Gastrocnemius medialis (tissue), 4 donors: Measurements from ENCODE around the gene GAL3ST1.

Experiments used
- CTCF ChIP-seq, 5 experiments: fragments of 450-650 bp in 3 of 5; fragments of 200-600 bp in 2 of 5; sonication (generic) in 2 of 5; IDR thresholded peaks in 4 of 5; conservative IDR thresholded peaks in 1 of 5; 1 replicate in 4 of 5; 2 replicates in 1 of 5; pipeline ENCODE4 v1.5.1; 2016 to 2019; ENCODE audit warnings: antibody characterized with exemption in 5 of 5, mild to moderate bottlenecking in 3 of 5, moderate library complexity in 3 of 5
- POLR2A ChIP-seq, 2 donors: fragments of 450-650 bp; IDR thresholded peaks; one replicate each; pipeline ENCODE4 v1.6.1; 2017; ENCODE audit warnings: antibody characterized with exemption in 2 of 2, mild to moderate bottlenecking in 2 of 2, moderate library complexity in 2 of 2

- TF ChIP-seq CTCF (IDR thresholded peaks at IDR 0.05 in 4 of 5, conservative IDR thresholded peaks at IDR 0.05 in 1 of 5) (no peak), POLR2A (IDR thresholded peaks at IDR 0.05) (no peak)
Measured at GRCh38 chr22:30559889-30560288, 14.6 kb downstream of the GAL3ST1 start.
